Measurements from ENCODE around the gene EIF3M.

DNA sequence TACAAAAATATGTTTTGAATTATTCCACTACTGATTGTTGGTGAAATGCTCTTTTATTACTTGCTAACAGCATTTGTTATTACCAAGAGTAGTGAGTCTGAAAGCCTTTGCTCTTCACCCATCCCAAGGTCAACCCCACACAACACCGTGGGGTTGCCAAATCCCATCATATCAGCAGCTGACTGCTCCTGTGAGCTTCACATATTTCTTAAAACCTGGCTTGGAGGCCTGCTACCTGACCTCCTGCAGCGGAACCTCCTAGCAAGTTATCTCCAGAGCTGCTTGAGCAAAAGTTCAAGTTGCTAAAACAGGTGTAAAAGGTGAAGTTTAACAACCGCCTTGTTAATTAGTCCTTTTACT, 20.1 kb upstream of the EIF3M start:
- TF ChIP-seq, protein P1, sequence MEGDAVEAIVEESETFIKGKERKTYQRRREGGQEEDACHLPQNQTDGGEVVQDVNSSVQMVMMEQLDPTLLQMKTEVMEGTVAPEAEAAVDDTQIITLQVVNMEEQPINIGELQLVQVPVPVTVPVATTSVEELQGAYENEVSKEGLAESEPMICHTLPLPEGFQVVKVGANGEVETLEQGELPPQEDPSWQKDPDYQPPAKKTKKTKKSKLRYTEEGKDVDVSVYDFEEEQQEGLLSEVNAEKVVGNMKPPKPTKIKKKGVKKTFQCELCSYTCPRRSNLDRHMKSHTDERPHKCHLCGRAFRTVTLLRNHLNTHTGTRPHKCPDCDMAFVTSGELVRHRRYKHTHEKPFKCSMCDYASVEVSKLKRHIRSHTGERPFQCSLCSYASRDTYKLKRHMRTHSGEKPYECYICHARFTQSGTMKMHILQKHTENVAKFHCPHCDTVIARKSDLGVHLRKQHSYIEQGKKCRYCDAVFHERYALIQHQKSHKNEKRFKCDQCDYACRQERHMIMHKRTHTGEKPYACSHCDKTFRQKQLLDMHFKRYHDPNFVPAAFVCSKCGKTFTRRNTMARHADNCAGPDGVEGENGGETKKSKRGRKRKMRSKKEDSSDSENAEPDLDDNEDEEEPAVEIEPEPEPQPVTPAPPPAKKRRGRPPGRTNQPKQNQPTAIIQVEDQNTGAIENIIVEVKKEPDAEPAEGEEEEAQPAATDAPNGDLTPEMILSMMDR (IDR thresholded peaks at IDR 0.05; ENCODE audit: poor library complexity, severe bottlenecking), result no peak
- TF ChIP-seq EP300 (conservative IDR thresholded peaks at IDR 0.05; ENCODE audit: poor library complexity, severe bottlenecking), result no peak

All from neural cell (in vitro differentiated cells).